HG03280 (cell line): ENCODE results near the gene LARP4B.
"Not testable (repeated sequence)": the region's sequence is repeated elsewhere in the genome, so short reads cannot be mapped to it uniquely, and the experiment has no call there.

Experiments
- ATAC-seq: cut with Tn5 transposase; IDR thresholded peaks from one replicate; pipeline ENCODE4 v1.9.1; 2021; ENCODE audit warnings: mild to moderate bottlenecking, moderate library complexity; ENCODE audit not compliant: unreplicated experiment

Gene LARP4B

GRCh38 chr10:774661-775244 is 156.8 kb downstream of the LARP4B start:
- no peak for ATAC-seq

GRCh38 chr10:774223-774622 is 157.3 kb downstream of the LARP4B start:
- no peak for ATAC-seq

GRCh38 chr10:773562-774161 is 157.8 kb downstream of the LARP4B start:
- no peak for ATAC-seq

GRCh38 chr10:772227-772637 is 159.3 kb downstream of the LARP4B start:
- no peak for ATAC-seq

GRCh38 chr10:771647-772046 is 159.9 kb downstream of the LARP4B start:
- no peak for ATAC-seq

DNA sequence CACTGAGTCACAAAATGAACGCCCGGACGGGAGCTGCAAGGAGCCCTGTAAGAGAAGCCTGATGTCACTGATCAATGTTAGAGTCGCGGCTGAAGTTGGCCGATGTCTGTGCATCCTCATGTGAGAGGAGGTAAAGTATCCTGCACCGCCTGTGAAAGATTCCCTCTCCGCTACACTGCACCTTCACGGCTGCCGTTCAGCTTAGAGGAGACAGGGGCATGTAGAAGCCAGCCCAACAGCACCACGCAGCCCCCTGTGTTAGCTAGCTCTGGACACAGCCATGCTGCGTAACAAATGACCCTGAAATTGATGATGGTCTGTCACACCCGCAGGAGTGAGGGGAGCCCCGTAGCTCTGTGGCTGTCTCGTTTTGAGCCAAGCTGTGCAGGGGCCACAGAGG is 160.5 kb downstream of the LARP4B start:
- no peak for ATAC-seq

- not testable (repeated sequence) for ATAC-seq
These were observed 161.3 kb downstream of the LARP4B start for GRCh38 chr10:770048-770712.

GRCh38 chr10:767794-768193 is 163.7 kb downstream of the LARP4B start:
- ATAC-seq = no peak

DNA sequence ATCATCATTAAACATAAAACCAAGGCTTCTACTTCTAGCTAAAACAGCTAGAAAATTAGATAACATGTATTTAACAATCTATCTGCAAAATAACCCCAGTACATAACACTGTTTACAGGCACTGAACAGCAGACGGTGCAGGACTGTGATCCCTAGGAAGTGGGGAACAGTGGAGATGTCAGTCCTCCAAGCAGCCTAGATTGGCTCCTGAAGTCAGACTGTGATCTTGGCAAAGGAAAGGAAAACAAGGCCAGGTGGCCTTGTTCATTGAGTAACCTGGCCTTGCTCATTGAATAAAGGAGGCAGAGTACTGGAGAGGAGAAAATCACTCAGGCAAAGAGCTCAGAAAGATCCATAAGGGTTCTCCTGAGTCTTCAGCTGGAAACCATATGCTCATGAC is 164.3 kb downstream of the LARP4B start:
- ATAC-seq = no peak

DNA sequence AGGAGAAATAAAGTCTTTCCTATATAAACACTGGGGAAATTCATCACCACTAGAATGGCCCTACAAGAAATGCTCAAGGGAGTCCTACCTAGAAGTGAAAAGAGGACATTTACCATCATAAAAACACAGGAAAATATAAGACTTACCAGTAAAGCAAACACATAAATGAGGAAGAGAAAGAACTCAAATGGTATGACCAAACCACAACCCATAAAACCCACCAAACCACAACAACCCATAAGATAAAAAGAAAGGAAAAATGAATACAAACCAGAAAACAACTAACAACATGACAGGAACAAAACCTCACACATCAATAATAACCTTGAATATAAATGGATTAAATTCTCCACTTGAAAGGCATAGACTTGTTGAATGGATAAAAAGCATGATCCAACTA is 170.1 kb downstream of the LARP4B start:
- ATAC-seq = no peak

DNA sequence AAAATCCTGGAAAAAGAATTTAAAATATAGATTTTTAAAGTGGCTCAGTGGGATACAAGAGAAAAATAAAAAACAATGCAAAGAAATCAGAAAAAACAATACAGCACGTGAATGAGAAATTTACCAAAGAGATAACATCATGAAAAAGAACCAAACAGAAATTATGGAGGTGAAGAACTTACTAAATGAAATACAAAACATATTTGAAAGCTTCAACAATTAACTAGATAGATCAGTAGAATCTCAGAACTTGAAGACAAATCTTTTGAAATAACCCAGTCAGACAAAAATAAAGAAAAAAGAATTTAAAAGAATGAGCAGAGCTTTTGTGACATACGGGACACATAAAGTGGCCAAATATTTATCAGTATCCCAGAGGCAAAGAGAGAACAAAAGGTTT is 170.9 kb downstream of the LARP4B start:
- ATAC-seq = no peak

DNA sequence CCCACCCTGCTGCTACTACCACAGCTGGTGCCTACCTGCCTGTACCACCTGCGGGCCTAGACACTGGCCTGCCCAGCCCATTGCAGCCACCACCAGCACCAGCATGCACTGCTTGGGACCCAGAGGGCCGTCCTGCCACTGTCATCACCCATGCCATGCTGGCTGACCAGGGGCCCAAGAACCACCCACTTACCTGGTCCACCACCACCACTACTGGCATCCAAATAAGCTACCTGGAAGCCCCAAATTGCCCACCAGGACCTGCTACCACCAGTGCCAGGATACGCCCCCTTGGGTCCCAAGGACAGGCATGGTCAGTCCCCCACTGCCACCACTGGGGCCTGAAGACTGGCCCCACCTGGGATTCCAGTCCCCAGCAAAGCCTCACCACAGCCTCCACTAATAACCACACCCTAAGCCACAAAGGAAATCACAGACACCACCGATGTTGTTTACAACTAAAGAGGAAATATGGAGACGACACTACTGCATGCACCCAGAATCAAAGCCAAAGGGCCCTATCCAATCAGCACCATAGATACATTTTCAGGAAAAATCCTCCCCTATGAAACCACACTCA is 171.5 kb downstream of the LARP4B start:
- no peak for ATAC-seq
